Stimulated activated CD8-positive, alpha-beta memory T cell treated with anti-CD3 and anti-CD28 coated beads, Interleukin-15, amount 100 ng/mL, for 24 hours (primary cell): ENCODE data around the gene ADAMTS9.
"Not testable (repeated sequence)": the region's sequence is repeated elsewhere in the genome, so short reads cannot be mapped to it uniquely, and the experiment has no call there.

Experiments
- DNase-seq: peaks from one replicate; pipeline ENCODE4 v3.0.0-alpha.2; 2020; ENCODE audit warnings: low read depth

ADAMTS9 gene

DNA sequence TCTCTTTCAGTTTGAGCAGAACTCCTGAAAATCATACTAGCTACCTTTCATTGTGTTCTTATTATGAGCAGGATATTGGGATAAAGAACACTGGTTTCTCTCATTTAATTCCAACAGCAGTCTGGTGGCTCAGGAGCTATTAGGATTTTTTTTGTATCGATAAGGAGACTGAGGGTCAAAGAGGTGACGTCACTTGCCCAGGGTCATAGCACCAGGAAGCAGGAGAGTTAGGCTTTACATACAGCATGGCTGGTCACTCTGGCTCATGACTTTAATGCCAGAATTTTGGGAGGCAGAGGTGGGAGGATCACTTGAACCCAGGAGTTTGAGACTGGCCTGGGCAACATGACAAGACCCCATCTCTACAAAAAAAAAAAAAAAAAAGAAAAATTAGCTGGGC lies 113.6 kb downstream of the ADAMTS9 start:
- DNase-seq, result no peak

DNA sequence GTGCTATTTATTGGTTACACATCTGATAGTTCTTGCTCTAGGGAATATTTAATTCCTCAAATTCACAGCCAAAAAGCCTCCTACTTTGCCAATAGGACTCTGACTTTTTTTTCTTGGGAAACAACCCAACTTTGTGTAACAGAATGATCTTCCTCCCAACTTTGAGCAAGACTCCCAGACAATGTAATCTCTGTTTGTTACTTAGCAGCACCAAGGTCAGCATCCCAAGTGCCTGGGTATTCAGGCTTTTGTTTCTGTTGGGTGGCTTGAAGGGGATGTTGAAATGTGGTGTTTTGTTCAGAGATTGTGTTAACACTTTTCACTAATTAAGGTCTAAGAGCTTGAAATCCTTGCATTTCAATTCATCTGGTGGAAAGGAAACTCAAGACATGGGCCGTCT lies 115.8 kb downstream of the ADAMTS9 start:
- DNase-seq, result no peak

DNA sequence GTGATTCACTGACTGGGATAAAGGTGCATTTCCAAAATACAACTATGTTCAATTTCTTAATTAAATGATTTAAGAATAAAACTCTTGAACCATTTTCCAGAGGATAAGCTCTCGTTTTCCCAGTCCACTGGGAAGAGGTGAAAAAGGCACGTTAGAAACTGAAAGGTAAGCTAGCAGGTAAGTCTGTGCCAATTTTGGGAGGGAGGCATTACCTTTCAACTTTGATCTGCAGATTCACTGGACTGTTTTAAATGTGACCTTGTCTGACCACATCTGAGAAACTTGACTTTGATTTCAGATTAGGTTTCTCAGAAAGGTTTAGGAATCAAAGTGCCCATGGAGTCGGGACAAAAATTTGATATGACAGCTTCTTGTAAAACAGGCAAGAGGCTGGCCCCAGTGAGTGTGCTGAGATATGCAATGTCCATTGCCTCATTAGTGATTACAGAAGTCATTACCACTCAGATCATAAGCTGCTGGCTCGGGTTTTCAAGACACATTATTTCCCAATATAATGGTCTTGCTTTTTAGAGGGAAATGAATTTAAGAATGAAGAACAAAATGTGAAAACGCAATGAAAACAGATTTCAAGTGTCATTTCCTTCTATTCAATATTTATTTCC lies 118.8 kb downstream of the ADAMTS9 start:
- no peak for DNase-seq

DNA sequence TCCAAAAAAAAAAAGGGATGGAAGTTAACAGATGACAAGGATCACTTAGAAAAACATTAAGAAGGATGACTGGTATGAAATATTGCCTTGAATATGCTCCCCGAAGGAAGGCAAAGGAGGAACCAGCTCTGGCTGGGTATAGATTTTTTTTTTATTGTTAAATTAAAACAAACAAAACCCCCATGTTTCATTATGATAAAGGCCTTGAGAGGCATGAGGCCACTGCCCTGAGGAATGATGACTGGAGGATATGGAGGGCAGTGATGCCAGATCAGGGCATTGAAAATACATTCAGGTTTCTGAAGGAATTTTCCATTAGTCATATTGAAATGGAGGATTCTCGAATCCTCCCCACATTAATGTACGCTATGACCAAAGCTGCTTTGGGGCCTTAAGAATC lies 120.9 kb downstream of the ADAMTS9 start:
- DNase-seq, result no peak

DNA sequence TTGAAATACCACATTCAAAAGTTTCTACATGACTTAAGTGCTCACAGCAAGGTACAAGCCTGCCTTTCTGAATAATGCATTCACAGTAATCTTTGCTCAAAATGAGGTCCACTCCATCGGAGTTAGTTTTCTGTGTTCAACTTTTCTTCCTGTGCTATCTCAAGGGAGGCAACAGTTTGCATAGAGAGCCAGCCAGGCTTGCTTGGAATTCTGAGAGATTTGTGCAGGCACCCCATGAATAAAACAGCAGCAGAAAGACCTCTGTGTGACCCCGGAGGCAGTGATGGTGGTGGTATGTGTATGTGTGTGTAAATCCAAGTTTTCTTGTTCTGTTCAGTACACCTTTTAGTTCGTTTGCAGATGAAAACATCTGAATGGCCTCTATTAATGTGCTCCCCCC lies 124.0 kb downstream of the ADAMTS9 start:
- no peak for DNase-seq

DNA sequence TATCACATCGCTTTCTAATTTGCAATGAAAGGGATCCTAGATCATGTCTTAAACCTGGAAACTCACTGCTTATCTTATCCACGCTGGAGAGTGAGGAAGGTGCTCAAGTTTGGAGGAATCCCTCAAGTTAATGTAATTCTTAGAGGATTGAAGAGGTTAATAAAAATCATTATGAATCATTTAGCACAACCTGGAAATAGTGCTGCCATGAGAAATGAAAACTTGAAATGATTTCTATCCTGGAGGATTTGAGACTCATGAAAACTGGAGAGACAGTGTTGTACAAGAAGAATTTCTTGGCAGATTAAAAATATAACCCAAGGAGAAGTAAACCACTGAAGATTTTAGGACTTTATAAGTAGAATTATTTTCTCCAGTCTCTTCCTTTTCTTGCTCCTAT lies 125.9 kb downstream of the ADAMTS9 start:
- DNase-seq, result no peak

DNA sequence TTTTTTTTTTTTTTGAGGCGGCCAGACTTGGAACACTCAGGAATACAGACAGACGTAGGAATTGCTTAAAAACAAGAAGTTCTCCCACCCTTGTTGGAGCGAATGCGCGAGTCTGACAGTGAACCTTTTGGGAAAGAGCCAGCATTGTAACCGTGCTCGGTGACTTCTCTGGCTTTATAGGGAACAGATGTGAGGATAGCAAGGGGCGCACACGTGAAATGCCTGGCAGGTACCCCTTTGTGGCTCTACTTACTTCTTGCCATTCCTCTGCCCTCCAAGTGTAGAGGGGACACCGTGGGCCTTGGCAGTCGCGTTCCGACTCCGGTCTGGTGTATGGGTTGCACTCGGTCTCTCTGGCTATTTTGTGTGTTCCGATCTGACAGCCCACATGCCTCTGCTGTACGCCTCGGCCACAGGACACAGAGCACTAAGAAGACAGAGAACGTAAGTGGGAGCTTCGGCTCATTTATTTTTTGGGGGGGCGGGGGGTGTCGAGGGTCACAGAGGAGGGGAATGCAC lies 126.4 kb downstream of the ADAMTS9 start:
- no peak for DNase-seq

DNA sequence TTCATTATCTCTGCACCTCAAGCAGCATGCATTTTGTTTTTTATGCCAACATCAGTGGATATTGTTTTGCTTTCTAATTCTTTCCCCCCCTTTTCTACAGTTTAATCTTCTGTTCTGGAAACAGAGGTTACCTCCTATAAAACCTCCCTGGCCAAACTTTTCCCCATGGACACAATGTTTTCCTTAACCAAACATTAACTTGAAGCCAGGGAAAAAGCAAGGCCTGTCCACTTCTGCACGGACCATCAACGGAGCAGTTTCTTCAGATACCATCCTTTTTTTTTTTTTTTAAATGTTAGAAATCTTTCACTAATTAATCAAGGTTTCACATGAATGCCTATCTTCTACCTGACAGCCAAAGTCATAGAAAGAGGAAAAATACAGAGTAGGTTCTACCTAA lies 127.0 kb downstream of the ADAMTS9 start:
- no peak for DNase-seq

DNA sequence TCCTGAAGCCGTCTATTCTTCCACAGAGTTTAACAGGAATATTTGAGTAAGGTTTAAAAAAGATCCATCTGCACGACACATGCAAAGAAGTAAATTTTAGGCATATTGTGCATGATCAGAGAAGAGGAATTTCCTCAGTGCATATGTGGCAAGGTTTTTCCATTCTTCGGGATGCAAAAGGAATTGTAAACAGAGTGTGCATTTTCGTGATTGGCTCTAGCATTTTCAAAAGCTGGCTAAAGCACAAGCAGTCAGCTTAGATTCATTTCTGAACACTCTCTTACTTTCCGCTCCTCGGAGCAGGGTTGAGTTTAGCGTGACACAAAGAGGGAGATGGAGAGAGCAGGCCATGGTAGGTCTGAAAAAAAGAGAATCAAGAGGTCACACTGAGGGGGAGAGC lies 128.2 kb downstream of the ADAMTS9 start:
- no peak for DNase-seq

DNA sequence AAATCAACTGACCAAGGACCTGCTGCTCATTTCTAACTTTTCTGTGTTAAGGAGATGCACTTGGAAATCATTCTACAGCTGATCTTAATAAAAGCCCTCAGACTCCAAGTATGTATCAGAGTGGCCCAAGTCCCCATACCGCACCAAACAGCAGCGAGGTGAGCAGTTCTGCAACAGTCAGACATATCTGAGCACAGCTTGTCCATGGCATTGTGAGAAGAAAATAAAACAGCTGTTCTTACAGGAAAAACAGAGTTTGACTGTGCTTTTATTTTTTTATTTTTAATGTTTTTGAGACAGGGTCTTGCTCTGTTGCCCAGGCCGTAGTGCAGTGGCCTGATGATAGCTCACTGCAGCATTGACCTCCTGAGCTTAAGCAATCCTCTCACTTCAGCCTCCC lies 131.8 kb downstream of the ADAMTS9 start:
- no peak for DNase-seq

DNA sequence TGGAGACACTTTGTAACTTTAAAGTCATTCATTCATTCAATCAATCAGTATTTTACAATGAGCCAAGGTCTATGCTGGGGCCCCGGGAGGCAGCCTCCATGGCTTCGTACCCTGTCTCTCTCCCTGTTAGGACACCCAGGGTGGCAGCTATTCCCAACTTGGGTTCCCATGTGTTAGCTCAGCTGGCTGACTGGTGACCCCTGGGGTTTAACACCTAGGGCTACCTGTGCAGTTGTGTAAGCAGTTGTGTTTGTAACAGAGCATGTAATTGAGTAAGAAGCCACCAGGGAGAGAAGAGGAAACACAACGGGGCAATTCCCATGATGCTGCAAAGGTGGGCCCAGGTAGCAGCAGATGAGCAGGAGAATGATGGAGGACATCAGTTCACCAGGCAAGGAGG lies 132.4 kb downstream of the ADAMTS9 start:
- DNase-seq, result no peak

DNA sequence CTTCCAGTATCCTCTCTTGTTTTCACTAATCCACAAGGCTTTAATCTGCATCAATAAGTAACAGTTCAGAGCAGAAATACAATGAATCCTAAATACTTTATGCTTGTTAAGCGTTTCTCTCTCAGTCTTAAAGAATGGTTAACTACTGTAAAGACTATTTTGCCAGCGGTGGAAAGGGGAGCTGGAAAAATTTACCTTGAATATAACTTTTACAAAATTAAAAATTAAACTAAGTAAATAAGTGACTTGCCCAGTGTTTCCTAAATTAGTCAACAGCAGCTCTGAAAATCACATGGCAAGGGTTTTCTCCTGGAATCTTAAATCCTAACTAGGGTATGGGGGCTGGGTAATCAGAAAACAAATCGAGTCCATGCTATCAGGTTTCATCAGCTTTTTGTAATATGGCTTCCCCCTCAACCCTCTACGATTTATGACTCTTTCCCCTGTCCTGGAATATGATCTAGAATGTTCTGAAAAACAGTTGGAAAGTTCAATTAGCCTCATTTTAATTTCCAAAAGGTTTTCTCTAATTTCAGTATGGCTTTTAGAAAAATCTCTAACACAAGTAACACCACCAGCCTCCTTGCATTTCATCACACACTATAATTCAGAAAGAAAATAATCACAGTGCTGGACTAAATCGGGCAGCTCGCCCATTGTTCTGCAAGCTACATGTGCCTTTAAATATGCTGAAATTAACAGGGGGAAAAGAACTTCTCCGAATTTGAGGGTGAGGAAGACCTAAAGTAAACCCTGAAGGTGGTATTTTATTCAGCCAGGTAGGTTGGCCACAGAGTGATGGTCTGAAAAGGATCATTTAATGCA lies 133.5 kb downstream of the ADAMTS9 start:
- DNase-seq, result no peak

DNA sequence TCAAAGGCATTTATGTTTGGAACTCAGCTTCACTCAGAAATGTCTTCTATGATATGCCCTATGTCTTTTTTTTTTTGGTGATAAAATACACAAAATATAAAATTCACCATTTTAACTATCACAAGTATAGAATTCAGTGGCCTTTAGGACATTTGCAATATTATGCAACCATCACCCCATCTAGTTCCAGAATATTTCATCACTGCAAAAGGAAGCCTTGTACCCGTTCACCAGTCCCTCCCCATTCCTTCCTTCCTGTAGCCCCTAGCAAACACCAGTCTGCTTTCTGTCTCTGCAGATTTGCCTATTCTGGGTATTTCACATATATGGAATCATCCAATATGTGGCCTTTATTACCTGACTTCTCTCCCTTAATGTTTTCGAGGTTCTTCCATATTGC lies 134.8 kb downstream of the ADAMTS9 start:
- DNase-seq, result no peak

DNA sequence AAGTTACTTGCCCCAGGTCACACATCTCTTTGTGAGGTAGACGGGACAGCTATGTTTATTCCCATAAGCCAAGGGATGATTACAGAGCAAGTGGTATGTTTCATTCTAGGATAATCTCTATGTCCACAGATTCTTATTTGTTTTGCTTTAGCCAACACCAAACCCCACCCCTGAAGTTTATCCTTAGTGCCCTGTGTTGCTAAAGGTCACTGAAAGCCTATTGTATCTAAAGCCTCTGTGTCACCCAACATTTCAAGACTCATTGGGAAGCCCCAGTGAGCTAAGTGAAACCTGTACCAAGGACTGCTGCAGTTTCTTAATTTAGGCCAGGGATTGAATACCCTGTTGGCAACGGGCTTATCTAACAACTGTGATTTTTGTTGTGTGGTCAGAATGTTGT lies 135.6 kb downstream of the ADAMTS9 start:
- DNase-seq, result no peak

DNA sequence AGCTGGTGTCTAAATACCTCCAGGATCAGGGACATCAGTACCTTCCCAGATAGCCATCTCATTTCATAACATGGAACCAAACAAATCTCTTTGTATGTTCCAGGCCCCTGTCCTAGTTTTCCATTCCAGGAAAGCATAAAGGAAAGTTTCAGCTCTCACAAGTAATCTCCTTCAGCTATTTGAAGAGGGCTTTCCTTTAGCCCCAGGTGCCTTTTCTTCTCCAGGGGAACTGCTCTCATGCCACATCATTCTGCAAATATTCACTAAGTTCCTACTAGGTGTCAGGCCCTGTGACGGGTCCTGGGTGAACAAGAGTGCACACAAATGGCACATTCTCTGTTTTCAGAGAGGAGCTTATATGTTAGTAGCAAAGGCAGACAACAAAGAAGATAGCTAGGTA lies 136.1 kb downstream of the ADAMTS9 start:
- DNase-seq, result no peak

DNA sequence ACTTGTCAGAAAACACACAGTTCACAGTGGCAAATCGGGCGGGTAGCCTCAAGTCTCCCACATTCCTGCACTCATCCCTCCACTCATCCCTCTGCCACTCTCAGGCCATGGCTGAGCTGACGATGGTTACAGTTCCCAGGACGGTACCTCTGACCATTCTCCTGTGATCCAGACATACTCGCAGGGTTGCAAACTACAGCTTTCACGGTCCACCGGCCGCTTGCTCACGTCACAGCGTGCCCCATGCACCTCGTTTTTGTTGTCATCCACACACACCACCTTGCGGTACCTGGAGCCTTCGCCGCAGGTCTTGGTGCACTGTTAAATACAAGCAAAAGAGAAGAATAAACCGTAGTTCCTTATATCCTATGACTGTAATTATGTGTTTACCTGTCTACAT lies 137.1 kb downstream of the ADAMTS9 start:
- no peak for DNase-seq

DNA sequence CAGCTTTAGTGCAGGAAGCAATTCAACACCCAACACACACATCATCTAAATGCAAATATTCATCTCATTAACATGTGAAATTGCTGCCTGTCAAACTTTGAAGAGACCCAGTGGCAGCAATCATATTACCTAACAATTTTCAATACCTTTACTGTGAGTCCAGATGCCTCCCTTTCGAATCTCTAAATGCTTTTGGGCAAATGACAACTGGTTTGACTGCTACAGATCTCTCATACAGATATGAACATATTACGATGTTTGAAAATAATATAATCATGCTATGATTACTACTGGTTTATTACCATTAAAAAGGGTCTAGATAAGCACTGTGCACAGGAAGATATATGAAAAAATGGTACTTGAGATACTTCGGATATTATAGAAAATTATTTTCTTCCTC lies 137.9 kb downstream of the ADAMTS9 start:
- no peak for DNase-seq

DNA sequence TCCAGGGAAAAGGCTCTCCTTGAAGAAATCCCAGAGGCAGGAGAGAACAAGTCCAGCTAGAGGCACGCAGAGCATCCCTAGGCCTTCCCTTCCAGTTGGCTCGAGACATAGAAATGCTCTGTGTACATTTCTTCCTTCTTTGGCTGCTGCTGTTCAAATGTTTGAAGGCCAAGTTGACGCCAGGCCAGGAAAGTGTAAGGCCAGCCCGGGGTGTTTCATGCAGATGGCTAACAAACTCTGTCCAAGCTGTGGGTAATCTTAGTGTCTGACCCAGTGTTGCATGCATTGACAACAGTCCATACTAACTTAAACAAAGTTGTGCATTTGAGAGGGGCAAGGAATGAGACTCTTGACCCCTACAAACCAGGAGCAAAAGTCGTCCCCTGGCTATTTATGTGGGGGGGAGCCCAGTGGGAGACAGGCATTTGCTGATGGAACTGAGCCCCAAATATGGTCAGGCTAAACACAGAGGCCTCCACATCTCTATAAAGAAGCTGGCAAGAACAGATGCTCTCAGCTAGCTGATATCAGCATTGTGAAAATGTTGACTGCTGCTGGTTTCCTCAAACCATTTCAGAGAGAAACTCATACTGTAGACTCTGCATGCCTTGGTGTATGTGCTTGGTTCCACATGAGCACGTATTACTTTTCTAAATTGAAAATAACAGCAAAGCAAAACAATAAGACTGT lies 139.5 kb downstream of the ADAMTS9 start:
- no peak for DNase-seq

DNA sequence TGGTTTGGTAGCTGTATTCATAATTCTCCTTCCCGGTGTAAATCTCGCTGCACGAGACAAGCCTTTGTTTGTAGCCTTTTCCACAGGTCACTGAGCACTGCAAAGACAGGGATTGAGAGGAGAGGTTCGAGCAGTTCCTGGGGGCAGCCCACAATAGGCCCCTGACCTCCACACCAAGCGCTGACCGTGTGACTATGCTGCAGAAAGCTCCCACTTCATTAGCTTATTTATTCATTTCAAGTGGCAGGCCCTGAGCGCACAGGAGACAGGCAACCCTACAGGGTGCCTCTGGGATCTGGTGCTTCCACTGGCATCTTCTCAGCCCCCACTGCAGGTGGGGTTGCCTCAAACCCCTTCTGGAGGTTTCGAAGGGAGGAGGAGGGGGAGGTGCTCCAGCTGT lies 140.9 kb downstream of the ADAMTS9 start:
- no peak for DNase-seq

DNA sequence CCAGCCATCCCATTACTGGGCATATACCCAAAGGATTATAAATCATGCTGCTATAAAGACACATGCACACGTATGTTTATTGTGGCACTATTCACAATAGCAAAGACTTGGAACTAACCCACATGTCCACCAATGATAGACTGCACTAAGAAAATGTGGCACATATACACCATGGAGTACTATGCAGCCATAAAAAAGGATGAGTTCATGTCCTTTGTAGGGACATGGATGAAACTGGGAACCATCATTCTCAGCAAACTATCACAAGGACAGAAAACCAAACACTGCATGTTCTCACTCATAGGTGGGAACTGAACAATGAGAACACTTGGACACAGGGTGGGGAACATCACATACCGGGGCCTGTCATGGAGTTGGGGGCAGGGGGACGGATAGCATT lies 142.6 kb downstream of the ADAMTS9 start:
- DNase-seq, result not testable (repeated sequence)

DNA sequence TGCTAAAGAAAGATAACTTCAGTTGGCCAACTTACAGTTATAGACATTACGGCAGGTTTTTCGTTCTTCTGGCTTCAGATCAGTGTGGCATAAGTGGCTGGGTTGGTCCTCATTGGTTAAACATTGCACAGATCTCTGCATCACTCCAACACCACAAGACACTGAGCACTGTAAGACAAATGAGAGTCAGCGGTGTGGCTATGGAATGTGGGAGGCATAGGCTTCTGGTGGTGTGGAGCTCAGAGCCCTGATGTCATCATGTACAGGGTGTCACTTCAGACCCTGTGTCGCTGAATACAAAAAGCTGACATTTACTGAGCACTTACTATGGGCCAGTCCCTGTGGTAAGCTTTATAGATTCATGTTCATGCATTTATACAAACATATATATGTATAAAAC lies 146.0 kb downstream of the ADAMTS9 start:
- no peak for DNase-seq

DNA sequence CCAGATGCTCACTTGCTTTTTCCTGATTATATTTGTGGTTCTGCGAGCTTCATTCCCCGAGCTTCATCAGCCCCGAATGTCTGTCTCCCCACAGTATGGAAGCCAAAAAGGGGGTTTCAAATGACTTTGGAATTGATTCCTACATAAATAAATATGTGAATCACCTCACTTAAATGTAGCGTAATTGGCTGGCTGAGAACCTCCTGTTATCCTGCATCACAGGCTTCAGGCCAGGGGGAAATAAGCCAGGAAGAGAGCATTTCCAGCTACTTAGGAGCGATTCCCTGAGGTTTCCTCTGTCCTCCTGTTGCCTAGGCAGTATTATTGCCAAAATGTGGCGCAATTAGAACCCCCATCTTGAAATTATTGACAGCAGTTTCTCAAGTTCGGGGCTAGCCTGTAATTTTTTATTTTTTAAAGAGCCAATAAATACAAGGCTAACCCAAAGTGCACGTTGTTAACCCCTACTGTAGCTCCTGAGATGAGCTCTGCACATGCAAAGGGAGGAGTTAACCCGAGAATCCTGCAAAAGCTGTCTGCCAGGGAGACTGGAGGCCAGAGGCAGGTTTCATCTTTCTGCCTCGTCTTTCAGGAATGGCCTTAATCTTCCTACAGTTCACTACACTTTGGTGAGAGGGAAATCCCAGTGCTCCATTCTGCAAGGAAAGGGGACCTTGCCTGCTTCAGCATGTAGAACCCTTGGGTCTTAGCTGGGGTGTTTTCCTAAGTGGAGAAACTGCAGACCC lies 148.2 kb downstream of the ADAMTS9 start:
- no peak for DNase-seq
